ENCODE measurements around the gene BLTP2.
A peak's percentile ranks its signal among the peaks of the same experiment; 100 is the strongest.
"Not testable (repeated sequence)": the region's sequence is repeated elsewhere in the genome, so short reads cannot be mapped to it uniquely, and the experiment has no call there.

Gene BLTP2

DNA sequence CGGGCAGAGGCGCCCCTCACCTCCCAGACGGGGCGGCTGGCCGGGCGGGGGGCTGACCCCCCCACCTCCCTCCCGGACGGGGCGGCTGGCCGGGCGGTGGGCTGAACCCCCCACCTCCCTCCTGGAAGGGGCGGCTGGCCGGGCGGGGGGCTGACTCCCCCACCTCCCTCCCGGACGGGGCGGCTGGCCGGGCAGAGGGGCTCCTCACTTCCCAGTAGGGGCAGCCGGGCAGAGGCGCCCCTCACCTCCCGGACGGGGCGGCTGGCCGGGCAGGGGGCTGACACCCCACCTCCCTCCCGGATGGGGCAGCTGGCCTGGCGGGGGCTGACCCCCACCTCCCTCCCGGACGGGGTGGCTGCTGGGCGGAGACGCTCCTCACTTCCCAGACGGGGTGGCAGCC is 40.9 kb downstream of the BLTP2 start:
- H3K27me3 ChIP-seq (ENCODE audit: control insufficient read depth, insufficient read depth, low read length, poor library complexity, severe bottlenecking); H3K9me3 ChIP-seq (ENCODE audit: control insufficient read depth, low read length); H3K4me1 ChIP-seq (ENCODE audit: control insufficient read depth, insufficient read depth, low read length); H3K36me3 ChIP-seq (ENCODE audit: control insufficient read depth, insufficient read depth, low read length); H3K27ac ChIP-seq (ENCODE audit: insufficient read depth, low read depth, low read length, poor library complexity, severe bottlenecking); H3K4me3 ChIP-seq (ENCODE audit: insufficient read depth, low read depth, low read length): not testable (repeated sequence)
- WGBS, 2 experiments, result 92 to 98% methylated on average over 15 to 29 of the region's 31 CpGs

DNA sequence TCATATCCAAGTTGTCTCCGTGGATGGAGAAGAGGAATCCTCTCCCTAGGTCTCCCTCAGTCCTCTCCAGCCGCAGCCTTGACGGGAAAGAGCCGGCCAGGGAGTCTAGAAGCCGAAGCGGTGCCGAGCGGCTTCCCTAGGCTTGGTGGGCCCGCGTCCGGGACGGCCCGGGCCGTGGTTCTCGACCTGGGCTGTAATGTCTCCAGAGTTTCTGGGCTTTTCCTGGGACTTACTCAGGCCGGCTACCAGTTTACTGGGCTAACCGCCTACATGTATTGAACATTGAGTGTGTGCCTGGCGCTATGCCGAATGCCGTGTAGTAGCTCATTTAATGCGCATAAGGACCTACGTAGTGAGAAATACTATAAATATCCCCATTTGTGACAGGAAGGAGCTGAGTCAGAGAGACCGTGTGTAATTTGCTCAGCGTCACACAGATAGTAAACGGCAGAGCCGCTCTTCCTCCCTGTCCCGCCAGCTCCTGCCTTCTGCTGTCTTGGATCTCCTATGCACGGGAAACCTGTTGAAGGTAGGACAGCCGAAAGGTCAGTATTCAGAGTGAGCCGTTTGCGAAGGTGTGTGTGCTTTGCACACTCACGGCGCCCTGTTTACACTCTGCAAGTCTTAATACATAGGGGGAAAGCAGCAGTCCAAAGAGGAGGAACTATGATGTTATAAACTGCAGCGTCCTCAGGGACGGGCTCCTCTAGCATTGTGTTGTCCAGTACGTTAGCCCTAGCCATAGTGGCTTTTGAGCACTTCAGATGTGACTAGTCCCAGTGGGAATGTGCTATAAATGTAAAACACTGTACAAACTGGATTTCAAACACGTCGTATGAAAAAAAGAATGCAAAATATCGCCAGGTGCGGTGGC is 45.4 kb downstream of the BLTP2 start:
- peaks cover 9% of the 10 kb centered on the region for H3K36me3 ChIP-seq (ENCODE audit: control insufficient read depth, insufficient read depth, low read length)
- WGBS, 2 experiments, result 32 to 37% methylated on average over 40 of the region's 40 CpGs
- H3K9me3 ChIP-seq (ENCODE audit: control insufficient read depth, low read length), result no peaks in the 10 kb centered on the region
- peak overlapping the region; percentile 87 for H3K4me3 ChIP-seq (ENCODE audit: insufficient read depth, low read depth, low read length)
- peaks cover 6% of the 10 kb centered on the region for H3K4me1 ChIP-seq (ENCODE audit: control insufficient read depth, insufficient read depth, low read length)
- no peak overlapping the region for H3K27ac ChIP-seq (ENCODE audit: insufficient read depth, low read depth, low read length, poor library complexity, severe bottlenecking)
- peaks cover 10% of the 10 kb centered on the region for H3K27me3 ChIP-seq (ENCODE audit: control insufficient read depth, insufficient read depth, low read length, poor library complexity, severe bottlenecking)

DNA sequence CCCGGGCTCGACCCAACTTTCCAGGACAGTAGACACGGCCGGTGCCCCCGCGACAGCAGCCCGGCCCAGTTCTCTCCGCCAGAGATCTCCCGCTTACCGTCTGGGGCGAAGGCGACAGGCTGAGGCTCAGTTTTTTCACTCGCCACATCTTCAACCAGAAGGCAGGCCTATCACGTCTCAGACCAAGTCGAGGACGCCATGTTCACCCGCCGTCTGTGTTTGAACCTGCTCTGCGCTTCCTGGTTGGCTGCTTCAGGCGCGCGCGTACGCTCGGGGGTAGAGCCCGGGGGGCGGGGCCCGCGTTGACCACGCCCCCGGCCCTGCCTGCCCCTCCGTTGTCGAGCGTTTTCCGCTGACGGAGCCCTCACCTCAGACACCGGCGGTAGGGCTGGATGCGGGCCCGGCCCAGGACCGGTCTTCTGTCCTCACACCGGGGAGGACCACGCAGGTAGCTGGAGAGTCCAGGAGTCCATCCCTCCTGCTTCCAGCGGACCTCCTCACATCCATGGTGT is 46.1 kb downstream of the BLTP2 start, which contains the start of gene SPAG5:
TSS of gene SPAG5 (minus strand) at position 227 of the 512 bp plus-strand sequence. CDS start at position 148, 79 bp downstream.
- no peaks in the 10 kb centered on the region for H3K9me3 ChIP-seq (ENCODE audit: control insufficient read depth, low read length)
- 0% methylated on average over 44 of the region's 44 CpGs for WGBS, 2 experiments

DNA sequence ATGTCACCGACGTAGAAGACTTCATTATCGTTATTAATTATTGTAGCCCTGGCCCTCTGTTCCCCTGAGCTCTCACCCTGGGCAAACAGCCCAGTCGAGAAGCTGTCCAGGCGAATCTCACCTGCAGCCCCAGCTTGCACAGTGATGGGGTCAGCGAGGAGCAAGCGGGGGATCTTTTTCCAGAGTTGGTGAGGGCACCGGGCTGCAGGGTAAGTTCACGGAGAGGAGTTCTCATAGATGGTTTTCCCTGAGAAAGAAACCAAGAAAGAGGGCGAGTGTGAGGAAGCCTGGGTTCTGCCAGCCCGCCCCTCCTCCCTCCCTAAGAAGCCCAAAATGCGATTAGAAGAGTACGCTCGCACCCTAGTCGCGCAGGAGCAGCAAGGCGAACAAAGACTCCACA is 46.6 kb downstream of the BLTP2 start:
- peak overlapping the region; percentile 27 for H3K27ac ChIP-seq (ENCODE audit: insufficient read depth, low read depth, low read length, poor library complexity, severe bottlenecking)
- peaks cover 10% of the 10 kb centered on the region for H3K27me3 ChIP-seq (ENCODE audit: control insufficient read depth, insufficient read depth, low read length, poor library complexity, severe bottlenecking)
- H3K4me1 ChIP-seq (ENCODE audit: control insufficient read depth, insufficient read depth, low read length), result peaks cover 6% of the 10 kb centered on the region
- H3K36me3 ChIP-seq (ENCODE audit: control insufficient read depth, insufficient read depth, low read length), result peaks cover 10% of the 10 kb centered on the region
- peak overlapping the region; percentile 87 for H3K4me3 ChIP-seq (ENCODE audit: insufficient read depth, low read depth, low read length)
- H3K9me3 ChIP-seq (ENCODE audit: control insufficient read depth, low read length), result no peaks in the 10 kb centered on the region
- 5 to 6% methylated on average over 17 of the region's 17 CpGs for WGBS, 2 experiments

More for the DNA sequence above, 46.1 kb downstream of the BLTP2 start, which contains the start of gene SPAG5:
- Histone ChIP-seq H3K27ac (ENCODE audit: insufficient read depth, low read depth, low read length, poor library complexity, severe bottlenecking) (peak within 1 kb of the TSS; percentile 27), H3K4me1 (ENCODE audit: control insufficient read depth, insufficient read depth, low read length) (peaks cover 6% of the 10 kb centered on the region), H3K36me3 (ENCODE audit: control insufficient read depth, insufficient read depth, low read length) (peaks cover 10% of the 10 kb centered on the region), H3K4me3 (ENCODE audit: insufficient read depth, low read depth, low read length) (peak within 1 kb of the TSS; percentile 87), H3K27me3 (ENCODE audit: control insufficient read depth, insufficient read depth, low read length, poor library complexity, severe bottlenecking) (peaks cover 10% of the 10 kb centered on the region)

DNA sequence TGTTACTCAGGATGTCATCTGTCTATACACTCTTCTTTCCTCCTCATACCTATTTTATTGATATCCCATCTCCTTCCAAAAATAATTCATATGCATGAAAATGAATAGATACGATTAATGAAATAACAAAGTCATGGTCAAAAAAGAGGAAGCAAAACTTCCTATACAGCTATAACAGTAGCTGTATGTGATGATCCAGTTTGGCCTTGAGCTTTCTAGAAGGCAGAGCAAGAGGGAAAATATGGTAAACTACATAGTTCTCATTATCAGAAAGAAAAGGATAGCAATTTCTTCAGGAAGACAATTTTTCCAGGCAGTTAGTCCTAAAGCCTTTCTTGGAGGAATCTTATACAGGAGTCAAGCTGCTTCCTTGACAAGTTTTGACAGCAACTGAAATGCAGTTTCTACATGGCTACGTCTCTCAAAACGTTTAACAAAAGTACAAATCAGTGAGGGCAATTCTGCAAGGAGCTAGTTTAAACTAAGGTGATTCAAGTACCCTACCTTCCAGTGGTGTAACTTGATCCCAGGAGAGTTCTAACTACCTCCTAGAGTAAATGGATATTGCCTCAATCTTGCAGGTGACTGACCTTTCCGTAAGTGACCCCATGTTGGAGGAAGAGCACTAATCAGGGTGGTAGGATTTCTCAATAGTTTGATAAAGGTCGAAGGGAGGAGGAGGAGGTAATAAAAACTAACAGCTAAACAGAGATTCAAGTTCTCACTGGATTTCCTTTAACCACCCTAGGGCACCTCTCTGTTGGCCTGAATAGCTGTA is 47.2 kb downstream of the BLTP2 start:
- WGBS, 2 experiments, result 43 to 62% methylated on average over 4 of the region's 5 CpGs
- Histone ChIP-seq H3K27ac (ENCODE audit: insufficient read depth, low read depth, low read length, poor library complexity, severe bottlenecking) (no peak overlapping the region), H3K9me3 (ENCODE audit: control insufficient read depth, low read length) (no peaks in the 10 kb centered on the region), H3K4me3 (ENCODE audit: insufficient read depth, low read depth, low read length) (peak overlapping the region; percentile 87), H3K27me3 (ENCODE audit: control insufficient read depth, insufficient read depth, low read length, poor library complexity, severe bottlenecking) (peaks cover 10% of the 10 kb centered on the region), H3K4me1 (ENCODE audit: control insufficient read depth, insufficient read depth, low read length) (peaks cover 6% of the 10 kb centered on the region), H3K36me3 (ENCODE audit: control insufficient read depth, insufficient read depth, low read length) (peaks cover 16% of the 10 kb centered on the region)

All from ectodermal cell (in vitro differentiated cells).